KMS-11 (cell line): Measurements from ENCODE around the gene CECR2.
A peak's percentile ranks its signal among the peaks of the same experiment; 100 is the strongest.

Source experiments
- H2AFZ ChIP-seq: fragments of 200-600 bp; sonication (generic); 2 replicates; pipeline ENCODE4 v1.6.1; 2016; ENCODE audit warnings: antibody characterized with exemption, mixed run types, low read depth
- H3K27ac ChIP-seq: fragments of 200-600 bp; sonication (generic); 2 replicates; pipeline ENCODE4 v1.6.1; 2016; ENCODE audit warnings: mild to moderate bottlenecking, mixed run types
- H3K27me3 ChIP-seq: fragments of 200-600 bp; sonication (generic); 2 replicates; pipeline ENCODE4 v1.6.1; 2017; ENCODE audit warnings: mild to moderate bottlenecking, low read depth, mixed run types, moderate library complexity; ENCODE audit not compliant: insufficient read depth
- H3K36me3 ChIP-seq: fragments of 200-600 bp; sonication (generic); 2 replicates; pipeline ENCODE4 v1.6.1; 2017; ENCODE audit warnings: mild to moderate bottlenecking, mixed run types; ENCODE audit not compliant: insufficient read depth
- H3K4me1 ChIP-seq: fragments of 200-600 bp; sonication (generic); 2 replicates; pipeline ENCODE4 v1.6.1; 2016; ENCODE audit warnings: mild to moderate bottlenecking, low read depth, mixed run types; ENCODE audit not compliant: poor library complexity, severe bottlenecking
- H3K4me2 ChIP-seq: fragments of 200-600 bp; sonication (generic); 2 replicates; pipeline ENCODE4 v1.7.0; 2016; ENCODE audit warnings: mild to moderate bottlenecking, mixed run types
- H3K4me3 ChIP-seq: fragments of 200-600 bp; sonication (generic); IDR thresholded peaks from 2 replicates; pipeline ENCODE4 v1.6.1; 2017; ENCODE audit warnings: low read depth, low read length, mixed read lengths; ENCODE audit not compliant: insufficient read depth
- H3K79me2 ChIP-seq: fragments of 200-600 bp; sonication (generic); 2 replicates; pipeline ENCODE4 v1.6.1; 2016; ENCODE audit warnings: low read depth, mixed run types; ENCODE audit not compliant: insufficient read depth
- H3K9ac ChIP-seq: fragments of 200-600 bp; sonication (generic); 2 replicates; pipeline ENCODE4 v1.6.1; 2016; ENCODE audit warnings: mild to moderate bottlenecking, mixed run types
- H4K20me1 ChIP-seq: fragments of 200-600 bp; sonication (generic); 2 replicates; pipeline ENCODE4 v1.6.1; 2016; ENCODE audit warnings: mild to moderate bottlenecking, mixed run types; ENCODE audit not compliant: insufficient read depth
- TF ChIP-seq, protein P1 (sequence below): fragments of 200-600 bp; sonication (generic); conservative IDR thresholded peaks from 2 replicates; pipeline ENCODE4 v1.6.1; 2017; ENCODE audit warnings: low read depth, mild to moderate bottlenecking, antibody characterized with exemption, low read length, moderate library complexity, mixed read lengths

The CECR2 gene

DNA sequence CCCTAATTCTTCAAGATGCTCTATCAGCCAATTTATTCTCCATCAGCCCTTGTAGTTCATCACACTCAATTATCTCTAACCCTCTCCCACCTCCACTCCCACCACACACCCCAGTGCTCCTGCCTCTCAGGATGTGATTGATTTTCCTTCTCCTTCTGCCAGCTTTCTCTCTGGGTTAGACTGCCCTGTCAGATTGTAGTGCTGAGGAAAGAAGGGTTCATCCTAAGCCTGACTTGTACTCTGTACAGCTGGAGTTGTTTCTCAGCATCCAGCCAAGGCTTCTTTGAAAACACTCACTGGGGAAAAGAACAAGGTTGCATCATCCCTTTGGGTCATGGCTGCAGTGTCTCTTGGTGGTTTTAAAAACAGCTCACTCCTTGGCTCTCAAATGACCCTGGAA lies 61.2 kb downstream of the CECR2 start:
- H3K9ac ChIP-seq = no peak overlapping the region
- H4K20me1 ChIP-seq = no peaks in the 10 kb centered on the region
- 0 out of 2 replicates have a peak overlapping the region, but pooled peaks have one; percentile 25 for H3K4me2 ChIP-seq
- no peak overlapping the region for H3K27ac ChIP-seq
- no peaks in the 10 kb centered on the region for H3K27me3 ChIP-seq
- peaks cover 33% of the 10 kb centered on the region for H3K4me1 ChIP-seq
- no peaks in the 10 kb centered on the region for H3K36me3 ChIP-seq
- H3K4me3 ChIP-seq = no peak overlapping the region
- no peaks in the 10 kb centered on the region for H3K79me2 ChIP-seq
- H2AFZ ChIP-seq = no peak overlapping the region
- TF ChIP-seq, protein P1, sequence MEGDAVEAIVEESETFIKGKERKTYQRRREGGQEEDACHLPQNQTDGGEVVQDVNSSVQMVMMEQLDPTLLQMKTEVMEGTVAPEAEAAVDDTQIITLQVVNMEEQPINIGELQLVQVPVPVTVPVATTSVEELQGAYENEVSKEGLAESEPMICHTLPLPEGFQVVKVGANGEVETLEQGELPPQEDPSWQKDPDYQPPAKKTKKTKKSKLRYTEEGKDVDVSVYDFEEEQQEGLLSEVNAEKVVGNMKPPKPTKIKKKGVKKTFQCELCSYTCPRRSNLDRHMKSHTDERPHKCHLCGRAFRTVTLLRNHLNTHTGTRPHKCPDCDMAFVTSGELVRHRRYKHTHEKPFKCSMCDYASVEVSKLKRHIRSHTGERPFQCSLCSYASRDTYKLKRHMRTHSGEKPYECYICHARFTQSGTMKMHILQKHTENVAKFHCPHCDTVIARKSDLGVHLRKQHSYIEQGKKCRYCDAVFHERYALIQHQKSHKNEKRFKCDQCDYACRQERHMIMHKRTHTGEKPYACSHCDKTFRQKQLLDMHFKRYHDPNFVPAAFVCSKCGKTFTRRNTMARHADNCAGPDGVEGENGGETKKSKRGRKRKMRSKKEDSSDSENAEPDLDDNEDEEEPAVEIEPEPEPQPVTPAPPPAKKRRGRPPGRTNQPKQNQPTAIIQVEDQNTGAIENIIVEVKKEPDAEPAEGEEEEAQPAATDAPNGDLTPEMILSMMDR = no peak

DNA sequence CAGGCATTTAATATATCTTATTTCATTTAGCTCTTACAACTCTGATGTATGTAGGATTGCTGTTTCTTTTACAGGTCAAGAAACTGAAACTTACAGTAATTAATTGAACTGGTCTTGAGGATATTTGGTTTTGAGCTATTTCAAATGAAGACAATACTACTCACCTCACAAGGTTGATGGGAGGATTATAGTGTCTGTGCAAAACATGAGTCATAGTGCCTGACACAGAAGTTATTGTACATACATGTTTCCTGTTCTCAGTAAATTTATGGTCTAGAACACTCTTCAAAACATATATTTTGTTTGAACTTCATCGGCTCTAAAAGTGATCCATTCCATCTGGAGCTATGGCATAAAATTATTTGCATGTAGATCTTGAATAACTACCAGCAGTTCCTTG lies 61.9 kb downstream of the CECR2 start:
- no peak overlapping the region for H3K27ac ChIP-seq
- H3K79me2 ChIP-seq = no peaks in the 10 kb centered on the region
- no peak overlapping the region for H3K4me3 ChIP-seq
- no peaks in the 10 kb centered on the region for H4K20me1 ChIP-seq
- TF ChIP-seq, protein P1 = no peak
- H2AFZ ChIP-seq = no peak overlapping the region
- H3K4me2 ChIP-seq = peak overlapping the region; percentile 25; the same call in 1 of the 2 replicates
- H3K4me1 ChIP-seq = peaks cover 40% of the 10 kb centered on the region
- H3K9ac ChIP-seq = no peak overlapping the region
- H3K36me3 ChIP-seq = no peaks in the 10 kb centered on the region
- no peaks in the 10 kb centered on the region for H3K27me3 ChIP-seq

DNA sequence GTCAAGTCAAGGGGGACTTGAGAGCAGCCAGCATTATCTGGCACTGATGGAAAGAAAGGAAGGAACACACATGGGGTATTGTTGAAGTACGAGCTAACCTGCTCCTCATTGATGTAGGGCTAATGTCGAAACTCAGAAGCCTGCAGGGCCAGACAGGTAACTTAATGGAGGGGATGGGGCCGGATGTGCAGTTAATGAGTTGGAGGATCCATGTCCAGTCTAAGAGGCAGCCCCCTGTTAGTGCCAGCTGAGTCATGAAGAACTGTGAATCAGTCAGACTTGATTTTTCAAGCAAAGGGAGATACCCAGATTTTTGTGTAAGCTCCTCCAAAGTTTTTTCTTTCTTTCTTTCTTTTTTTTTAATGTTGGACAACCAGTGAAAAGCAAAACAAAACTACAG lies 65.6 kb downstream of the CECR2 start:
- H3K27ac ChIP-seq = no peak overlapping the region
- peaks cover 57% of the 10 kb centered on the region for H3K4me1 ChIP-seq
- TF ChIP-seq, protein P1 = no peak
- no peak overlapping the region for H3K4me2 ChIP-seq
- H3K79me2 ChIP-seq = no peaks in the 10 kb centered on the region; the same call in 1 of the 2 replicates
- no peaks in the 10 kb centered on the region for H3K27me3 ChIP-seq
- H4K20me1 ChIP-seq = no peaks in the 10 kb centered on the region
- H2AFZ ChIP-seq = no peak overlapping the region
- H3K9ac ChIP-seq = no peak overlapping the region
- H3K4me3 ChIP-seq = no peak overlapping the region
- no peaks in the 10 kb centered on the region for H3K36me3 ChIP-seq

DNA sequence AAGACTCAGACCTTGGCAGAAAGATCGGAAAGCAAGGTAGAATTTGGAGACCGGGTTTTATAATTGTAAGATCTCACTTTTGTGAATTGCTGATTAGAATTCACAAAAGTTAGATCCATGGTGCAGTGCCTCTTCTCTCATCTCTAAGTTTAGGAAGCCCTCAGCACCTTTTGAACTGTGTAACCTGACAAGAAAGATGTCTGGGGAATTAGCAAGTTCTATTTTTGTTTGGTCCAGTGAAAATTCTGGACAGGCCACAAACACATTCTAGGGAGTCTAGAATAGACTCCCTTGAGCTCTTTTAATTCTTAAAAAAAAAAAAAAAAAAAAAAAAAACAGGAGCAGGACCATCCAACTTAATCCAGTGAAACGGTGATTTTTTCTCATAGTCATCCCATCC lies 66.1 kb downstream of the CECR2 start:
- Histone ChIP-seq H3K9ac (no peak overlapping the region), H4K20me1 (no peaks in the 10 kb centered on the region), H3K27me3 (no peaks in the 10 kb centered on the region), H3K36me3 (no peaks in the 10 kb centered on the region), H2AFZ (no peak overlapping the region), H3K27ac (no peak overlapping the region), H3K4me1 (peaks cover 52% of the 10 kb centered on the region), H3K4me3 (no peak overlapping the region), H3K4me2 (no peak overlapping the region; the same call in 1 of the 2 replicates), H3K79me2 (no peaks in the 10 kb centered on the region; the same call in 1 of the 2 replicates)
- TF ChIP-seq, protein P1 = no peak
